Activated naive CD4-positive, alpha-beta T cell (primary cell): ENCODE results near the gene DLX6.
"Not testable (repeated sequence)": the region's sequence is repeated elsewhere in the genome, so short reads cannot be mapped to it uniquely, and the experiment has no call there.

ENCODE experiments used
- DNase-seq, 4 experiments: peaks; one replicate each; lab custom pipeline; 2025; lab: John Stamatoyannopoulos, UW

DLX6 gene

GRCh38 chr7:97024209-97025129, 19.1 kb downstream of the DLX6 start, which contains the start of gene DLX5:
TSS of gene DLX5 (minus strand) at chr7:97024831. CDS start at chr7:97024623, 208 bp downstream.
- DNase-seq, result no peak

GRCh38 chr7:97025130-97025499, 19.8 kb downstream of the DLX6 start:
- DNase-seq, result no peak

GRCh38 chr7:97025983-97026714, 20.8 kb downstream of the DLX6 start:
- peak in 1 of 4 experiments; percentile 8 for DNase-seq

- DNase-seq, result no peak
Observed at GRCh38 chr7:97026715-97027426, 21.5 kb downstream of the DLX6 start.

GRCh38 chr7:97027427-97028234, 22.3 kb downstream of the DLX6 start:
- peak; percentile 9 to 44 (median 40) for DNase-seq

- not testable (repeated sequence) for DNase-seq
Observed at GRCh38 chr7:97034213-97034852, 29.0 kb downstream of the DLX6 start.

- DNase-seq, result no peak
Observed at GRCh38 chr7:97039374-97040065, 34.2 kb downstream of the DLX6 start.

- no peak for DNase-seq
Observed at GRCh38 chr7:97043281-97043680, 37.9 kb downstream of the DLX6 start.
